ENCODE data around the gene OPN3.

The OPN3 gene

DNA sequence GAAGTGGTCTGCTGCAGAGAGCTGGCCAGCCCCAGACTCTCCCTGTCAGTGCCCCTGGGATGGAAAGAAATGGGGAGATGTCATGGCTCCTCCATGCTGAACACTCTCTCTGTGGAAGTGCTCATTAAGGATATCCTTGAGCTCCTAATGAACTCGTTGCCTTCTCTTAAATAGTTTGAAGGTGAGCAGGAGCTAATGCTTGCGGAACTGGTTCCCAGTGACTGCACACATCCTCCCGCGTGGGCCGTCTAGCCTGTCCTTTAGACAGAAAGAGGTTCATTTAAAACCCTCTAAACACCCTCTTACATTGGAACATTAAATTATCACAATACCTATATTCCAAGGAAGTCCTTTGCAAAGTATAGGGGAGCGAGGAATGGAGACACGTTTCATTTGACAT lies 6.0 kb upstream of the OPN3 start:
- DNase-seq (ENCODE audit: low read depth in 1 of 2, low spot score in 1 of 2), result no peak

DNA sequence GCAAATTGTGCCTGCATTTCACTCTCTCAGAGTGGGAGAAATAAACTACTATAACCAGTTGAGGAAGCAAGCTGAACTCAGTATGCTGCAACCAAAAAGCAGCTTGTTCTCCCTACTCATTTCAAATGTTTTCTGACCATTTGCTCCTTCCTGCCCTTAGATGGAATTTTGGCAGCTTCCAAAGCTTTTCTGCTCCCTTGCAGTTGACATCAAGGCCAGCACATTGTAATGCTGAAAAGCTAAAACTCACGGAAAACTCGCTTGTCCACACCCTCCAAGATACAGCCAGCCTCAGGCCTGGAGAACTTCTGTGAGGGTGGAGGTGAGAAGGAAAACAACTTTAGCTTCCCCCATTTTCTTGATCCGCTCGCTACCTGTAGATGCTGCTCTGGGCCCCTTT lies 5.0 kb upstream of the OPN3 start:
- DNase-seq (ENCODE audit: low read depth in 1 of 2, low spot score in 1 of 2), result no peak

DNA sequence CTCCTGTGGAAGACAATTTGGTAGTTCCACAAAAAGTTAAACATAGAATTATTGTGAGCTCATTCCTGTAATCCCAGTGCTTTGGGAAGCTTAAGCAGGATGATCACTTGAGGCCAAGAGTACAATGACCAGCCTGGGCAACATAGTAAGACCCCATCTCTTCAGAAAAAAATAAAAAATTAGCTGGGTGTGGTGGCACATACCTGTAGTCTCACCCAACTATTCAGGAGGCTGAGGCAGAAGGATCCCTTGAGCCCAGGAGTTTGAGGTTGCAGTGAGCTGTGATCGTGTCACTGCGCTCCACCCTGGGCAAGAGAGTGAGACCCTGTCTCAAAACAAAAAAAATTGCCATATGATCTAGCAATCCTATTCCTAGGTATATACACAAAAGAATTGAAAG lies 4.1 kb upstream of the OPN3 start:
- DNase-seq (ENCODE audit: low read depth in 1 of 2, low spot score in 1 of 2), result no peak

DNA sequence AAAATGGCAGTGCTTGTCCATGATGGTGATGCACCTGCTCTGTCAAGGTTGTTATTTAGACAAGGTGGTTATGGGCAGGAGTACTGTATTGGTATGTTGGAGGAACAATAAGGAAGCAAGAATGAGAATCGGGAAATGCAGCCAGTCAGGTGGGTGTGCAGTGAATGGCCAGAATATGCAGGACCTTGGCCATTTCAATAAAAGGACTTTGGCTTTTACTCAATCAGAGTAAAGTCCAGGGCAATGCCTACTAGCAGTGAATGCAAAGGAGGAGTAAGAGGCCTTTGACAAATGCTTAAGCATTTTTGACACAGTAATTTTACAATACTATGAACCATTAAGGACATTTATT lies 2.4 kb upstream of the OPN3 start:
- no peak for DNase-seq (ENCODE audit: low read depth in 1 of 2, low spot score in 1 of 2)

DNA sequence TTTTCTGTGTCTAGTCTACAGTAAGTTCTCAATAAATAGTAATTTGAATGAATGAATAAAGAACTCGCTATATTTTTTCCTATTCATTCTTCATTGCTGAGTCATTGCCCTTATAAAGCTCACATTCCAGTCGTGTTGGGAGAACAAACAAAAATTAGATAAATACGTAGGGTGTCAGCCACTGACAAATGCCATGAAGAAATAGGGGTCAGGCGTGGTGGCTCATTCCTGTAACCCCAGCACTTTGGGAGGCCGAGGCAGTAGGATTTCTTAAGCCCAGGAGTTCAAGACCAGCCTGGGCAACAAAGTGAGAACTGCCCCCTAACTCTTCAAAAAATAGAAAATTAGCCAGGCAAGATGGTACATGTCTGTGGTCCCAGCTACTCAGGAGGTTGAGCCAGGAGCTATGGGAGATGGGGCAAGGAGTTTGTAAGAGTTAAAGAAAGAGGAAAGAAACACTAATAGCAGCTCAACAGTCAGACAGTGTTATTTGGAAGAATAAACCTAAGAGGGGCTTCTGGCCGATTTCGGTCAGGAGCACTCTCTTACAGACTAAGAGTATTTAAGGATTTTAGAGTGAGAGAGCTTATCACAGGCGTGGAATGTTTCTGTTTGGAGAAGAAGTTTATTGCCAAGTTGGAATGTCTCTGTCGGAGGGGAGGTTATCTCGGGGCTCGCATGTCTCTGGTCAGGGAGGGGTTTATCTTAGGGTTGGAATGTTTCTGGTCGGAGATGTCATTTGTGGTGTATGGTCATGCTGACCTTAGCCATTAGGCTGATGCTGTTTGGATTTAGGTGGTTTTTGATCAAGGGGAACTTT lies 1.8 kb upstream of the OPN3 start:
- no peak for DNase-seq (ENCODE audit: low read depth in 1 of 2, low spot score in 1 of 2)

DNA sequence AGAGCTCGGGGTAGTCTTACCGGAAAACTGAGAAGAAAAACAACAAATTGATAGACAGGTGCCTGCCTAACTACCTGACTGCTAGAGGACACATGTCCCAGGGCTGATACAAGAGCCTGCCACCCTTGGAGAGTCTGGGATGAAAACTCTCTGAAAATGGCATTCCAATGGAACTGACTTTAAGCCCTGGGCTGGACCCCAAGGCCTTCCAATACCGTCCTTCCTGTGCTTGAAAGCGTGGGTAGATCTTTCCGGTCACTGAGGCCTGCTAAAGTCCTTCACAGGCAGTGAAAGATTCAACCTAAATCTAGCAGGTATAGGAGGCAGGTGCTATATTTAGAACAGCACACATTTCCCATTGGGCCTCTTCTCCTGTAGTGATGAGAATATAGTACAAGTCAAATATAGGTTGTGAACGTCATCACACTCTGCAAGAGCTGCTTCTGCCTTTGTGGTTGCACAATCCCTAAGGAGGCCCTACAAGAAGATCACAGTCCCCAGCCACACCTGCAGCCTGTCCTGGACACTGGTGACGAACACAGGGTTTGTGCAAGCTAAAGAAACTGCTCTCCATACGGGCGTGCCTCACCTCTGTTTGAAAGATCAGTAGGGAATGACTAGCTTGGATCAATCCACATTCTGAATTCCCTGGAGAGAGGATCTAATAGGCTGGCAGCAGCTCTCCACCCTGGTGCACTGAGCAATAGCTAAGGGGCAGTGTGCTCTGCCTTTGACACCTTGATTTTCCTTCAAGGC lies 876 bp upstream of the OPN3 start:
- no peak for DNase-seq (ENCODE audit: low read depth in 1 of 2, low spot score in 1 of 2)

DNA sequence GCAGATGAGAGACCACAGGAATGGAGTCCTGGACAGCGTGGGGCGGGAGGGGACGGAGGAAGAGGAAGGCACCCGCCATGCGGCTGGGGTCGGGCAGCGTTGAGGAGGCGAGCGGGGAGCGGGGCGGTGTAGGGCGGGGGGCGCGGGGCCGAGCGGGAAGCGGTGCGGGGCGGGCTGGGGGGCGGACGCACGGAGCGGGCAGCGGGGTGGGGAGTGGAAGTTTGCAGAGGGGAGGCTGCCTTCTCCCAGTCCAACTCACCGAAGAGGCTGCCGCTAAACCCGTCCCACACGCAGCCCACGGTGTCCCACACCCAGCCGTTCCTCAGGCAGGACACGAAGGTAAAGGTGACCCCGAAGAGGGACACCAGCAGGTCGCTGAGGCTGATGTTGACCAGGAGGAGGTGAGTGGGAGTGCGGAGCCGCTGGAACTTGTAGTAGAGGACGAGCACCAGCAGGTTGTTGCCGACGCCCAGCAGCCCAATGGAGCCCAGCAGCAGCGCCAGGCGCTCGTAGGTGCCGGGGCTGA lies 483 bp downstream of the OPN3 start:
- DNase-seq (ENCODE audit: low read depth in 1 of 2, low spot score in 1 of 2), result peak; percentile 20 to 21

DNA sequence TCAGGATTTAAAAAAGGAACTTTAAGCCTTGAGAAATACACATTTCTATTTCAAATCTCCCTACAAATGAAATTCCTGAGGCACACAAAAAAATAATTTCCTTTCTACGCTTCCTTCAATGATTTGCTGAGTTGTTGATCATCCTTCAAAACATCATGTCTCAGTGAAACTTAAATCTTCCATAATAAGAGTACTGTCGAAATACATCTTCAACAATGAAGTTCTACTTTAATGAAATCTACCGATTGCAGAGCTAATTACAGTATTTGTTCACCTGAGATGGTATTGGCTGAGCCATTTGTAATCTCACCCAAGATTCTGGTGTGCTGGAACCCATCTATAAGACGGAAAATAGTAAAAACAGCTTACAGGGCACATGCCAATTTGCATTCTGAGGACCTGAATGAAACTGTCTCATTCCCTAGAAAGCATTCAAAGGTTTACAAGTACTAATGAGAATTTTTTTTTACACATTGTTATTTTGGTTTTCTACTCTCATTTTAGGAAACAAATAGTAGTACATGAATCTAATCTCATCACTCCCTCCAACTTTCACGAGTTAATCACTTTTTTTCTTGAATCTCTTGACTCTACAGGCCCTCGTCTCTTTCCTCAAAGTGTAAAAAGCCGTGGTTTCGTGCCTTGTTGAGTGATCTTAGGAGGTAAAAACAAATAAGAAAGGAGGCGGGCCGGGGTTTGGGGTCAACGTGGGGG lies 1.1 kb downstream of the OPN3 start:
- no peak for DNase-seq (ENCODE audit: low read depth in 1 of 2, low spot score in 1 of 2)

DNA sequence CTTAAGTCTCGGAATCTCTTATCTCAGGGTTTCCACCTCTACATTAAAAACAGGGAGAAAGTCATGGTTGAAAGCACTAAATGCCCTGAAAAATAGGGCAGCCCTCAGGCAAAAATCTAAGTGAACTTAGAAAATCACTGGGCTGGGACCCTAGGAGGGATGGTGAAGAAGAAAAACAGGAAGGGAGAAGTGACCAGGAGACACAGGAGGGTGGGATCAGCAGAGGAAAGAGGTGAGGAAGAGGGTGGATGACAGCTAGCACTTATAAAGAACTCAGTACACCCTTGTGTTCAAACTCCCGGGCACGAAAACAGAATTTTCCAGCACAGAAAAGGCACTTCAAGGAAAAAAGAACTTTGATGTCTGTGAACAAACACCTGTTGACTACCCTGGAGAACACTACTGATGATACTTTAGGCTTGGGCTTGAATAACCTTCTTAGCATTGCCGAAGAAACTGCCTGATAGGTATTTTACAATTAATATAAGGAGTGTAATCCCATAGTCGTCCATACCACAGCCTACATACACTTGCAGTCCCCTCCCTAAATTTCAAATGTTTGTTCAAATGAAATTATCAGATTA lies 2.0 kb downstream of the OPN3 start:
- DNase-seq (ENCODE audit: low read depth in 1 of 2, low spot score in 1 of 2), result no peak

DNA sequence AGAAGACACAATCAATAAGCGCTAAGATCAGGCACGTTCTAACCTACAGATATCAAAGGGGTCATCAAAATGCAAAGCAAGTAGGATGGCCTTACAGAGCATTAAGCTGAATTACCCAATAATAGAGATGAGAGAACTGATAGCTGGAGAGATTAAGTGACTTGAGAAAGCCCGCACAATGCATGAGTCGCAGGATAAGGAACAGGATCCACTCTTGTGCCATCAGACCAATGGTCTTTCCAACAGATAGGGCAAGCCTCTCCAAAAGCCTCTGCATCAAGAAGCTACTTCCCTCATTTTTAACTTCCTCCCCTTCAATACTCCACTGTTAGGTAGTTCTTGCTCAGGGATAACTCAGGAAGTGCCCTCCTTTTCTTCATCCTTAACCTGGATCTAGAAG lies 2.6 kb downstream of the OPN3 start:
- DNase-seq (ENCODE audit: low read depth in 1 of 2, low spot score in 1 of 2), result no peak

DNA sequence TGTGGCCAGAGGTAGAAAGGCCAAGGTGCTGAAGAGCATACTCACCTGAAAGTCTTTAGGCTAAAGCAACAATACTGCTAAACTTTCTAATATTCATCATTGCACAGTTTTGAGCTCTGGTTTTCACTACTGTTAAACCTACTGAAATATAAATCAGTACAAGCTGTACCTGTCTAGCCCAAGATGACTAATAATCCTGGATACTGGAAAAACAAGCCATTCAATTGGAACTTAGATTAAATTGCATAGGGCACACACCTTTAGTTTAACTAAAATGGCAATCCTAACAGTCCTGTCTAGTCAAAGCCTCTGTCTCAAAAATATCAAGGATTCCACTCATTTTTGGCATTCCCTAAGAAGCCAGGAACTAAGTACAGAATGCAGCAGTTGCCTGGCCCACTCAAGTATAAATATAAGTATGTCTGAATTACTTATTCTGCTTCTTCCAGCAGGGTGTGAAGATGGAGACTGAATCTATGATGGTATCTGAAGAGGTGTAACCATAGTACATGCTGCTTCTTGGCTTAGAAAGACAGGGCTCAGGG lies 3.1 kb downstream of the OPN3 start:
- DNase-seq (ENCODE audit: low read depth in 1 of 2, low spot score in 1 of 2), result no peak

DNA sequence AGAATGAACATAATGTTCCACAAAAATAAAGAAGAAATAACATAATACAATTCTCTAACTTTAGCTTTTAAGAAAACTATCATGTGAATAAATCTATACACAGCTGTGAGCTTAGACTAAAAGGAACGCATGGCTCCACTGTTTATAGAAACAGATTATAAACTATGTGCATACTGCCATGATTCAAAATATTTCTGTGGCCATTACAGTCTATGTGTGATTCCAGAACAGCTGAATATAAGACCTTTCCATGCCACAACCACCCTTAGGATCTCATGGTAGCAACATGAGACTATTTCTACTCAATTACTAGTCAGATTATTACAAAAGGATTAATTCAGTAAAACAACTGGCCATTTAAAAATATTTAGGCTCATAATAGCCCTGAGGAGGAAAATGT lies 3.9 kb downstream of the OPN3 start:
- DNase-seq (ENCODE audit: low read depth in 1 of 2, low spot score in 1 of 2), result no peak

DNA sequence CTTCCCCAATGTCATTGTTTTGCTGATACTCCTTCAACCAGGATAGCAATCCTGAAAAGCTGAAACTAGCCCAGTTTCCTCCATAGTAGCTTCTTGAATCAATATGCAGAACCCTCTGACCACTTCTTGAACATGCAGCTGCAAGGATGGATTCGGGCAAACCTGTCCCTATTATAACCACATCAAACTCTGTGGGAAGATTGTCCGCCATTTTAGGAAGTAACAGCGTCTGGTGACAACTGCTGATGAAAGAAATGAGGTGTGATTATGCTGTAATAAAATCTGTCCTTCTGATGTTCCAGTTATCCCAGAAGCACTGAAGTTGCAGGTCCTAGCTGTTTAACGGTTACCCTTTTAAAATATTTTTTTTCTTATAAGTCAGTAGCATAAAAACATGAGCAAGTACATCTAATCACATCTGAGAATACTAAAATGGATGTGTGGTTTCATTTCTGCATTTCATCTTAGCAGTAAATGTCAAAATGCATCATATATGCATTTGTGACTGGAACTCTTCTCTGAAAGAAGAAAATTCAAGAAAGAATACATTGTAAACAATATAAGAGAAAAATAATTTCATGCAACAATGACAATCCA lies 4.5 kb downstream of the OPN3 start:
- DNase-seq (ENCODE audit: low read depth in 1 of 2, low spot score in 1 of 2), result no peak

DNA sequence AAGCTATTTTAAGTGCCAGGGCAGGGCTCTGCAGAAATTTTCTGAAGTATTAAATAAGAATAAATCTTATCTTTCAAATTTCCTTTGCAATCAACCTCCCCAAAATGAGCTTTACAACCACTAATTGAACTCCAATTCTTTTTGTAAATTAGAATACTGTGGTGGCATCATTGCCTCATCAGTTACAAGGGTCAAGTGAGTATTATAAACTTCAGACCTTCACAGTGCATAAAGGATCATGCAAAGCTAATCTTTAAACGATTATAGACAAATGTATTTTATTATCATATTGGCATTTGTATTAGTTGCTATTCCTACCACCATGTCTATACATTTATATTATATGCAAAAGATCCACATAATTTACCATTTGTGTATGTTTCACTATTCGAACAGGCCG lies 7.2 kb downstream of the OPN3 start:
- DNase-seq (ENCODE audit: low read depth in 1 of 2, low spot score in 1 of 2), result no peak

DNA sequence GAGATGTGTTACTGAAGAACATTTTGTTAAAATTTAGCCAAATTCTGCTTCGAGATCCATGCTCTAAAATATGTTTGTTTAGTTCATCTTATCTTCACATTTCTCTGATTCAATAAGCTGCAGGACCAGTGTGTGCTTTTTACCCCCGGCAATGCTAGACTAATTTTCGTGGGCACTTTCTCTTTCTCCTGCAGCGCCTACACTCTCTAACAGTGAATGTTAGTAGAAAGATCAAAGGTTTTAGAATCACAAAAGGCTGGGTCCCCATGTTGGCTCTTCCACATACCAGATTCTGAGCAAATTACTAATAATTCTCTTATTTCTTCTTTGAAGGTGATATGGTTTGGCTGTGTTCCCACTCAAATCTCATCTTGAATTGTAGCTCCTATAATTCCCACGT lies 8.5 kb downstream of the OPN3 start:
- no peak for DNase-seq (ENCODE audit: low read depth in 1 of 2, low spot score in 1 of 2)

DNA sequence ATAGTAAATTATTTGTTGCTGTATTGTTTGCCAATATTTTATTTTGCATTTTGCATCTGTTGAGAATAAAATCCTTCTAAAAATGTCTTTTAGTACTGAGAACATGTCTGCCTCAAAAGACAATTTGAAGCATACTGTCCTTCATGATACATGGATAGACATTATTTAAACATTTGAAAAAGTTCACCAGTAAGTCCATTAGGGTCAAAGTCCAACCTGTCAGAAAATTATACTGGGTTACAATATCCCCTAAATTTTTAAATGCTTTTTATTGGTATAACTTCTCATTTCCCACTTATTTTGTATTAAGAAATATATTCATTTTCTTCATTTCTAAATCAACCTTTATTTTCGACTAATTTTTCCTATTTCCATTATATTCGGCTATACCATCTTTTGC lies 9.3 kb downstream of the OPN3 start:
- no peak for DNase-seq (ENCODE audit: low read depth in 1 of 2, low spot score in 1 of 2)

DNA sequence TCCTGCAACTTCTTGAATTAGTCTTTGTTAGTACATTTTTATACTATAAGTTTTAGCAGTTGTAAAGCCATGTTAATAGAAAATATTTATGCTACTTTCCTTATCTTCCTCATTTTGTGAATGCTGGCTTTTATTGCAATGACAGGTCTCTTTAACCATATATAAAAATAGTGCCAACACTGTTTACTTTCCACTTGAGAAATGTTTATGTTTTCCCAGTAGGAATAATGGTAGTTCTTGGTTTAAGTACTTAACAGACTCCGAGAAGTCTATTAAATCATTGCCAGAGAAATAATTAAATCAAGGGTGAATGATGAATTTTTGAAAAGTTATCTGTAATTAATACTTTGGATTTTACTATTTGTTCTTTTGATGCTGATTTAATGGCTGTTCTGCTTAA lies 9.7 kb downstream of the OPN3 start:
- no peak for DNase-seq (ENCODE audit: low read depth in 1 of 2, low spot score in 1 of 2)

DNA sequence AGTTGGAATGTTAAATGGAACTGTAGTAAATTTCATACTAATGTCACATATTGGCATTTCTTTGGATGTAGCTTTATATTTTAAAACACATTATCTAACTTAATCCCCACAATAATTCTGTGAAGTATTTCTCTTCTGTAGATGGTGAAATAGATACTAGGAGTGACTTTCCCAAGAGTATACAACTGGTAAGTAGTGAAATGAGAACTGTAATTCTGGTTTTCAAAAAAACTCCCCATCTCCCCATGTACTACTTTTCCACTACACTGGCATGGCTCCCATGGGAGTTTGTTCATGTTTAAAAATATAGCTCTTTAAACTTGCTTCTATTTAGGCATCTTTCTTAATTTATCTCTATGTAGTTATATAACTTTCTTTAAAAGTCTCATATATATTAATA lies 10.2 kb downstream of the OPN3 start:
- DNase-seq (ENCODE audit: low read depth in 1 of 2, low spot score in 1 of 2), result no peak

DNA sequence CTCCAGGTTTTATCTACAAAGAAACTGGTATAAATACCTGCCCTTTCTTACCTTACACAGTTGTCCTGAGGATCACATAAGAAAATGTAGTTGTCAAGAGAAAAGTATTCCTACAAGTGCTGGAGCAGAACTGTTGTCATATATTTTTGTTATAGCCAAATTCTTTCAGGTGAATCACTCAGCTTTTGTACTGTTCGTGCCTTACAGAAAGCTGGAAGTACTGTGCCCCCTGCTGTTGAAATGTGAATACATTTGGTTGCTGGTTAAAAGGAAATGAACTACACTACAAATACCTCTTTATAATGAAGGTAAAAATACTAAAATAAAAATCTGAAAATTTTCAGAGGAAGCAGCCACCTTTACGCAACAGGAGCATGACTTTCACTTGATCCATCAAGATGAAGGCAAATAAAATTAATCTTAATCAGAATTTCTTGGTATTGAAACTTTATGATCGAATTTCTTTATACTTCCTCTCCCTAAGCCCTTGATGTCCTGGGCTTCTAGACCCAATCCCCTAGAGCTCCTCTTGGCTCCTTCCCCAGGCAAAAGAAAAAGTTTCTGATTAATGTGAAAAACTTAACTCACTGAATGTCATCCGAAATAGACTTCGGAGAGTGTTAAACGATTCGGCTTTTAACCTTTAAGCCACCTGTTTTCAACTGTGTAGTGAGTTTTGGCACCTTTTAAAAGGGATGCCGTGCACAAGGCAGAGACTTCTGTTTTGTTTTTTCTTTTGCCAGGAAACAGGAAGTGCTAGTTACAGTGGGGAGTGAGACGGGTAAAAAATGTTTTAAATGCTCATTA lies 12.5 kb downstream of the OPN3 start:
- peak in 1 of 2 donors; percentile 43 for DNase-seq (ENCODE audit: low read depth in 1 of 2, low spot score in 1 of 2)

DNA sequence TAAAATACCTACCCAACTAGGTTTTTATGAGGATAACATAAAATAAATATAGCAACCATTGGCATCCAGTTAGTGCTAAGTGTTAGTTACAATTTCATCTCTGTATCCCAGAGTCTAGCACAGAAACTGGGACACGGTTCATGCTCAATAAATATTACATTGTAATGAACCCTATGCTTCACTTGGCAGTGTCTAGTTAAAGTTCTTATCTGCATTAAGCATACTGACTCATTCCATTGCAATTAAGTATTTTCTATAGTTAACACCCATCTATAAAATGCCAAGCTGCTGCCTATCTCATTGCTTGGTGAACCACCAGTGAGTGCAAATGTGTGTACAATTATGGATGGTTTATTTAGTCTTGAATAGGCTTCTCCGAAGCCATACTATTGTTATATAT lies 15.2 kb downstream of the OPN3 start:
- no peak for DNase-seq (ENCODE audit: low read depth in 1 of 2, low spot score in 1 of 2)

Measured in activated CD4-positive, alpha-beta T cell treated with anti-CD3 and anti-CD28 coated beads, Interleukin-2, amount 50 U/mL, for 24 hours (primary cell).